Inferior parietal cortex (tissue), 1 donor: Measurements from ENCODE around the gene SRP9.
"Not testable (repeated sequence)": the region's sequence is repeated elsewhere in the genome, so short reads cannot be mapped to it uniquely, and the experiment has no call there.

Experiments
- DNase-seq: peaks from one replicate; pipeline ENCODE4 v3.0.0-alpha.2; 2016; ENCODE audit errors: extremely low spot score

The SRP9 gene

DNA sequence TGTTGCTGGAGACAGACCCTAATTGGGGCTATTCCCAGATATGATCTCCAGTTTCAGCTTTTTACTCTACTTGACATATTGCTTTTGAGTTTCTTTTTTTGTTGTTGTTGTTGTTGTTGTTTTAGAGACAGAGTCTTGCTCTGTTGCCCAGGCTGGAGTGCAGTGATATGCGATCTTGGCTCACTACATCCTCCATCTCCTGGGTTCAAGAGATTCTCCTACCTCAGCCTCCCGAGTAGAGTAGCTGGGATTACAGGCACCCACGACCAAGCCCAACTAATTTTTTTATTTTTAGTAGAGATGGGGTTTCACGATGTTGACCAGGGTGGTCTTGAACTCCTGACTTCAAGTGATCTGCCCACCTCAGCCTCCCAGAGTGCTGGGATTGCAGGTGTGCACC, 1.3 kb upstream of the SRP9 start:
- DNase-seq = no peak

DNA sequence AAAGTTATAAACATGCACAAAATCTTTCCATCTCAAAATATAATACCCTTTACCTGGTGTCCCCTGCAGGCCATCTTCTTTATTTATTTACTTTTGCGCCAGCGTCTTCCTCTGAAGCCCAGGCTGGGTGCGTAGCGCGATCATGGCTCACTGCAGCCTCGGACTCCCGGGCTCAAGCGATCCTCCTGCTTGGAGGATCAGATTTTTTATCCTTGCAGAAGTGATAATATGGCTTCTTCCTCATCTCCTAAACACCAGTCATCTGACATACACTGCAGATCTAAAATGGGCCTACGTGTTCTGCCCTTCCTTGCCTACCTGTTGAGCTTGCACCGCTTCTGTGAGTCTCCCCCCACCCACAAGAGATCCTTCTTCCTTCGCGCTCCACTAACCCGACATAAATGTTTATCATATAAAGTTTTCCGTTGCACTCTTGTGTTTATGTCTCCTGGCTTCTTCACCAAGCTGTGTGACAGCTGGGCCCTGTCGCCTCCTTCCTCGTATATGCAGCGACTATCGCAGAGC, 506 bp upstream of the SRP9 start:
- no peak for DNase-seq

DNA sequence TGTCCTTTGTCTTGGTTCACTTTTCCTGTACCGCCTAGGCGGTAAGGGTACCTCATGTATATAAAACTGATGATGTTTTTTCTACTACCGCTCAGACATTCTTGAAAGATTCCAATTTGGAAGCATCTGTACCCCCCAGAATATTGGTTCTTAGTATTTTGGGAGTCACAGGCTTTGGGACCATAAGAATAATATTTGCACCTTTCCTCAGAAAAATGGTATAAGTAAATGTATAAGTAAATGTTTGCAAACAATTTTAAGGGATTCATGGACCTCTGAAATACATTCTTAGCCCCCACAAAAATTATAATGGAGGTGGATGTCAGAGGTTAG, 677 bp downstream of the SRP9 start:
- DNase-seq = no peak

DNA sequence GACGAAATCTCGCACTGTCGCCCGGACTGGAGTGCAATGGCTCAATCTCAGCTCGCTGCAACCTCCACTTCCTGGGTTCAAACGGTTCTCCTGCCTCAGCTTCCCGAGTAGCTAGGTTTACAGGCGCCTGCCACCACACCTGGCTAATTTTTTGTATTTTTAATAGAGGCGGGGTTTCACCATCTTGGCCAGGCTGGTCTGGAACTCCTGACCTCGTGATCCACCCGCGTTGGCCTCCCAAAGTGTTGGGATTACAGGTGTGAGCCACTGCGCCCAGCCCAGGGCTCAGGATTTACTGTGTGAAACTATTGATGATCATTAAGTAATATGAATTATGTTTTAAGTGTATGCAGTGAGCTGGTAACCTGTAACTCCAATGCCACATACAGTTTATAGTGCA, 1.5 kb downstream of the SRP9 start:
- not testable (repeated sequence) for DNase-seq

DNA sequence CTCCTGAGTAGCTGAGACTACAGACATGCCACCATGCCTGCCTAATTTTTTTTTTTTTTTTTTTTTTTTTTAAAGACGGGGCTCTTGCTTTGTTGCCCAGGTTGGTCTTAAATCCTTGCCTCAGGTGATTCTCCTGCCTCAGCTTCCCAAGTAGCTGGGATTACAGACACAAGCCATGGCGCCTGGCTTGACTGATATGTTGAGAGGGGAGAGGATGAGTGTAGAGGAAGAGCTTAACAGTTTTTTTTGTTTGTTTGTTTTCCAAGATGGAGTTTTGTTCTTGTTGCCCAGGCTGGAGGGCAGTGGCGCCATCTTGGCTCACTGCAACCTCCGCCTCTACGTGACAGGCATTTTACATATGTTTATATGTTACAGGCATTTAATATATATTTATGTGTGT, 2.5 kb downstream of the SRP9 start:
- DNase-seq = no peak

DNA sequence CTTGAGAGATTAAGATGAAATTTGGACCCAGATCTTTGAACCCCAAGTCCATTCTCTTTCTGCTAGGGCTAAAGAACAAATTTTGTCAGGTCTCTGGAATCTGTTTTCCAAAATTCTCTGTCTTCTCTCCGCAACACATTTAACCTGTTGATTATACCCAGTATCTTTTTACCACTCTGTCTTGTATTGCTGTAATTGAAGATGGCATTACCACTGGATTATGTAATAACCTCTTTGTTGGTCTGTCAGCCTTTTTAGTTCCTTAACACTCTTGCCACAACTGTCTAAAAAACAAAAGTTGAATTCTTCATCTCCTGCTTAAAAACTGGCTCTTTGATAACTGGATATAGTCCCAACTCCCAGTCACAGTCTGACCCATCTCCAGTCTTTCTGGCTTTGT, 3.0 kb downstream of the SRP9 start:
- DNase-seq = no peak

DNA sequence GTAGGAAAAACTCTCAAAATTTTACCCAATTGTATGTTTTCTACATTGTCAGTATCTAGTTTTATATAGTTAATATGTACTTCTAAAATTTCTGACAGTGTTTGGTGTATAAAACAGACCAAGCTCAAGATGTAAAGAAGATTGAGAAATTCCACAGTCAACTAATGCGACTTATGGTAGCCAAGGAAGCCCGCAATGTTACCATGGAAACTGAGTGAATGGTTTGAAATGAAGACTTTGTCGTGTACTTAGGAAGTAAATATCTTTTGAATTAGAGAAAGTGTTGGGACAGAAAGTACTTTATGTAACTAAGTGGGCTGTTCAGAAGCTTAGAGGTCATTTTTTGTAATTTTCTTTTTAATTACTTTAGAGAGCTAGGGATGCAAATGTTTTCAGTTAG, 11.5 kb downstream of the SRP9 start:
- not testable (repeated sequence) for DNase-seq

DNA sequence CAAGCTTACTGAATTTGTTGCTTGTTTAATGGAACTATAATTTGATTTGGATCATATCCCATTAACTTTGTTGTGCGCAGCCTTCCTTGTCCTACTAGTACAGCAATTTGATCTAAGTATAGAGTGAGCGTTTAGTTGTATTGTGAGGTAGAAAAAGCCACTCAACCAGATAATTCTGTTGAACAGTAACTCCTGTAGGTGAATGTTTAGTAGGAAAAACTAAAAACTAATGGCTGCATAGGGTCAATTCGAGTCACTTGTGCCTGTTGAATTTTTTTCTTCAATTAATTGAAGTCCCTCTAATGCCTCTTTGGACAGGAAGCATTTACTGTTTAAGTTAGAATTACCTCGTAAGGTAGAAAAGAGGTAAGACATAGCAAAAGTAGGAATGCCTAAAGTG, 17.3 kb downstream of the SRP9 start:
- DNase-seq = no peak

DNA sequence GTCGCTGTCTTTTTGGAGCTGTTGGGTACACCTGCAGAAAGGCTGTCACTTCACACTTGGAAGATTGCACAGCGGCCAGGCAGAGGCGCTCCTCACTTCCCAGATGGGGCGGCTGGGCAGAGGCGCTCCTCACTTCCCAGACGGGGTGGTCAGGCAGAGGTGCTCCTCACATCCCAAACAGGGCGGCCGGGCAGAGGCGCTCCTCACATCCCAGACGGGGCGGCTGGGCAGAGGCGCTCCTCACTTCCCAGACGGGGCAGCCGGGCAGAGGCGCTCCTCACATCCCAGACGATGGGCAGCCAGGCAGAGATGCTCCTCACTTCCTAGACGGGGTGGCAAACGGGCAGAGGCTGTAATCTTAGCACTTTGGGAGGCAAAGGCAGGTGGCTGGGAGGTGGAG, 18.5 kb downstream of the SRP9 start:
- not testable (repeated sequence) for DNase-seq

DNA sequence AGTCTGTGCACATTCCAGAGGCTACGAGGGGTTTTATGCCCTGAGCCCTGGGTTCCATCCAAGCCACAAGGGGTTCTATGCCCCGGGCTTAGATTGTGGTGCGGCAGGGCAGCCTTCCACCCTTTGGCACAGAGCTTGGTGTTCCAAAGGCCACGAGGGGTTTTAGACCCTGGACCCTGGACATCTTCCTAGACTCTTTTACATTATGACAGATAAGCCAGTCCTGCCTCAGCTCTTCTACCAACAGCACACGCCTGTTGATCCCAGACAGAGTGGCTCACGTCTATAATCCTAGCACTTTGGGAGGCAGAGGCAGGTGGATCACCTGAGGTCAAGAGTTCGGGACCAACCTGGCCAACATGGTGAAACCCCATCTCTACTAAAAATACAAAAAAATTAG, 23.5 kb downstream of the SRP9 start:
- not testable (repeated sequence) for DNase-seq

DNA sequence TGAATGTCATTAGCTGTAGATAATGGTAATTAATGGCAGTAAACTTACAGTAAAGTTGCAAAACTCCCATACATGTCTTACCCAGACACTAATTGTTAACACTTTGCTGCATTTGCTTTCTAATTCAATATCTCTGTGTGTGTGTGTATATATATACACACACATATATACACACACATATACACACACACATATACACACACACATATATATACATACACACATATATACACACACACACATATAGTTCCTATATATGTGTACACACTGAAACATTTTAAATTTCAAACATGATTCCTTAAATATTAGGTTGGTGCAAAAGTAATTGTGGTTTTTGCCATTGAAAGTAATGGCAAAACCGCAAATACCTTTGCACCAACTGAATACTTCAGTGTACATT, 28.6 kb downstream of the SRP9 start:
- no peak for DNase-seq

DNA sequence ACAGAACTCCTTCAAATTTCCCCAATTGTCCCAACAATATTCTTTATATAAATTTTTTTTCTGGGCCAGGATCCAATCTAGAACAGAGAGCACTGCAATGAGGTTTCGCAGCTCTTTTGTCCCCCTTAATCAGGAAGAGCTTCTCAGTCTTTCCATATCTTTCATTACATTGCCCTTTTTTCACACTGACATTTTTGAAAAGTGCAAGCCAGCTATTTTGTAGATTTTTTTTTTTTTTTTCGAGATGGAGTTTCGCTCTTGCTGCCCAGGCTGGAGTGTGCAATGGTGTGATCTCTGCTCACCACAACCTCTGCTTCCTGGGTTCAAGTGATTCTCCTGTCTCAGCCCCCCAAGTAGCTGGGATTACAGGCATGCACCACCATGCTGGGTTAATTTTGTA, 29.1 kb downstream of the SRP9 start:
- not testable (repeated sequence) for DNase-seq

DNA sequence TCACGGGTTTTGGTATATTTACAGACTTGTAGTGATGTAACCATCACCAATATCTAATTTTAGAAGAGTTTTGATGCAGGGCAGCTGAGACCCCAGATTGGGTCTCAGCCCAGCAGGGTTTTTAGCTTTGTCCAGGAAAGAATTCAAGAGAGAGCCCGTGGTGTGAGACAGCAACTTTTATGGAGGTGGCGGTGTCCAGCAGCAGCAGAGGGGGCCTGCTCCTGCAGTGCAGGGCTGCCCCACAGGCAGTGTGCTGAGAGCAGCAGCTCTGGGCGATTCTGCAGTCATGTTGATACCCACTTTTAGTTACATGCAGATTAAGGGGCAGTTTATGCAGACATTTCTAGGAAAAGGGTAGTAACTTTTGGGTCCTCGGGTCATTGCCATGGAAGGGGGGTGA, 30.5 kb downstream of the SRP9 start:
- no peak for DNase-seq

DNA sequence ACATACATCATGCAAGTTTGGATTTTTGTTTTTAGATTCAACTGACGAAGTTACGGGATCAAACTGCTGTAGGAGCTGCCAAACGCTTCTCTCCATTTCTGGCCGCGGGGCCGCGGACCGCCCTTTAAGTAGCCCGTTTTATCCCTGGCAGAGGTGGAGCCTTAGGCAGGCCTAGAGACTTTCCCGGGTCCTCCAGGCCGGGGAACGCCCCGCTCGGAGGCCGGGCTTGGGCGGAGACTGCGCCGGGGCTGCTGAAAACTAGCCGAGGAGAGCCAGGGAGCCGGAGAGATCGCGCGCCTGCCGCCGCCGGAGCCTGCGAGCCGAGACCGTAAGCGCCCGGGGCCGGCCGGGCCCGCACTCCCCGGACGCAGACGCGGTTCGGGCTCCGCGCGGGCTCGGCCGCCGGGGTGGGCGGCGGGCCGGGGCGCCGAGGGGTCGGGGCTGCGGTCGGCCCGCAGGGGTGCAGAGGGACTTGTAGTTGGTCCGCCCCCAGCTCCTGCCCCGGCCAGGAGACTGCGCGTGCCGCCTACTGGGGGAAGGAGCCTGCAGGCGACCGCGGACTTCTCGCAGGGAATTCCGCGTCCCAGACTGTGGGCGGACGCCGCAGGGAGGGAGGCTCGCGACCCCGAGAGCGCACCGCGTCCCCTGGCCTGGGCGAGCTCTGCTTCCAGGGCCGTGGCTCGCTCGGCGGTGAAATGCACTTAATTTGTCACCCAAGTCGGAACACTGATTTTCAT, 32.4 kb downstream of the SRP9 start, which contains the start of gene EPHX1:
Gene EPHX1 (plus strand): TSS at position 283 of the 737 bp plus-strand sequence. CDS start 18,606 bp downstream, outside the sequence.
- peak; percentile 82 for DNase-seq

DNA sequence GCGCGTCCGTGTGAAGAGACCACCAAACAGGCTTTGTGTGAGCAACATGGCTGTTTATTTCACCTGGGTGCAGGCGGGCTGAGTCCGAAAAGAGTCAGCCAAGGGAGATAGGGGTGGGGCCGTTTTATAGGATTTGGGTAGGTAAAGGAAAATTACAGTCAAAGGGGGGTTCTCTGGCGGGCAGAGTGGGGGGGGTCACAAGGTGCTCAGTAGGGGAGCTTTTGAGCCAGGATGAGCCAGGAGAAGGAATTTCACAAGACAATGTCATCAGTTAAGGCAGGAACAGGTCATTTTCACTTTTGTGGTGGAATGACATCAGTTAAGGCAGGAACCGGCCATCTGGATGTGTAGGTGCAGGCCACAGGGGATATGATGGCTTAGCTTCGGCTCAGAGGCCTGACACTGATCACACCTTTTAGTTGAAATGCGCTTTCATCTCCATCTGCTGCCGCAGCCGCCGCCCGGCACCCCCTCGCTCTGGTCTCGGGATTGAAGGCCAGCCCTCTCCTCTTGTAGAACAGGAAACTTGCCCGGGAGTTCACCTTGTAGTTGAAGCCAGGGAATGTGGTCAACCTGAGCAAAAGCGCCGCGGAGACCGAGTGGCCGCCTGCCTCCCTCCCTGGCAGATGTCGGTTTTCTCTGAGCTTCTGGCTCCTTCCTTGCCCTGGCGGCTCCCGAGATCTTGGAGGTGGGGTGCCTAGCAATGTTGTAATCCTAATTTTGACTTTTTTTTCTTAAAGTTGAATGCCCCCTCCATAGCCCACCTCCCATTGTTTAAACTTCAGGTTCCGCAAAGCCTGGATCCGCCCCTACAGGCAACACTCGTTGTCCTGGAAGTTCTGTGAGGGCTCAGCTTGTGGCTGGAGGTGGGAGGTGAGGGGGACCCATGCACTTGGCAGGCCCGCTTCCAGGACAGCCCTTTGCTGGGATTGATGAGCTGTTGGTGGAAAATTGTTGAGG, 33.2 kb downstream of the SRP9 start:
- not testable (repeated sequence) for DNase-seq

DNA sequence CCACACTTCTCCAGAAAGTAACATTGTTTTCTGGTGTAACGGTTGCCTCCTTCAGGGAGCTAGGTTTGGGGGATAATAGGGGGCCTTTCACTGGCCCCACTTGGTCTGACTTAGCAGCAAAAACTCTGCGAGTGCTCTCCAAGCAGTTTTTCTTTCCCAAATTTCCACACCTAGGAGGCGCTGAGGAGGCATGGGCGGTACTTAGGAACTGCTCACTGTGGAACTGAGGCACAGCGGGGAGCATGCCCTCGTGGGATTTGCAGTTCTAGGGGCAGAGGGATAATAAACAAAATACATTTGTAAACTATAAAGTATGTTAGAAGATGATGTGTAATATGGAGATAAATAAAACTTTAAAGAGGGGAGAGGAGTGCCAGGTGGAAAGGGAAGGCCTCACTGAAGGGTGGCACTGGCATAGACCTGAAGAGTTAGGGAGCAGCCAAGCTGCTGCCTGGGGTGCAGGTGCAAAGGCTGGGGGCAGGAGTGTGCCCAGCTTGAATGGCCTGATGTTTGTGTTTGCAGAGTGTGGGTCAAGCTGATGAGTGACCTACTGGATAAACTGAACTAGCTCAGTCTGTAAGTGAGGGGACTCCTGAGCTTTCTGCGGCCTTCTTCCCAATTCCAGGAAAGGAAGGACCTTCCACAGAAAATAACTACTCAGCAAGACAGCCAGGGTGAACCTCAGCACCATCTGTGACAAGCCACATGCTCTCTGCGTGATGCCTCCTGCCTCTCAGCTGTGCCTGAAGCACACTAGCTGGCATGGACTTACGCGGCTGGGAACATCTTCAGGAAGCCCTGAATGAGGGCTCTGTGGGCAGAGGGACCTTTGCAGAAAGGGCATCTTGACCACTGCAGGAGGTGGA, 34.2 kb downstream of the SRP9 start:
- DNase-seq = no peak

DNA sequence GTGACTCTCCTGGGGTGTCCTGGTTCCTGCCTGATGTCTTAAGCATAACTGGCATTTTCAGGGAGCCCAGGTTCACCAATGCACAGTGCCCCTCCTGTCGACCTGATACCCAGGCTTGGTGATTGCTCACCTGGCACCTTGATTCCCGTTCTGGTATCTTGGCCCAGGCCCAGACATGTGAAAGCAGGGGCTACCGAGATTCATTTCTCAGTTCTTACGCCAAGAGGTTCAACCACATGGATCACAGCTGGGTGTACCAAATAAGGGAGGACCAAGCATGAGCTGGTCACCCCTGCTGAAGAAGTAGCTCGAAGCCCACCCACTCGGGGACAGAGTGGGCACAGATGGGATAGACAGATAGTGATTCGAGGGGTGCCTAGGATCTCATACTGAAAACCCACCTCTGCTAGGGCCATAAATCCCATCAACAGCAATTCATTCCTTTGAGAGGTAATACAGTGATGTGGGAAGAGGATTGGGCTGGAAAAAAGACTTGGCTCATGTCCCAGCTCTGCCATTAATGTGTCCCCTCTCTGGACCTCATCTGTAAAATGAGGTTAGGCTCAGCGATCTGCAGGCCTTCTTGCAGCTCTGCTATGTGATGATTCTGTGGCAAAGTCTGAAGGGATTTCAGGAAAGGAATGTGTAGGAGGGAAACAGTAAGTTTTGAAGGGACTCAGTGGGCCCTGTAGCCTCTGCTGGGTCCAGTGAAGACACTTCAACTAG, 35.0 kb downstream of the SRP9 start:
- no peak for DNase-seq

DNA sequence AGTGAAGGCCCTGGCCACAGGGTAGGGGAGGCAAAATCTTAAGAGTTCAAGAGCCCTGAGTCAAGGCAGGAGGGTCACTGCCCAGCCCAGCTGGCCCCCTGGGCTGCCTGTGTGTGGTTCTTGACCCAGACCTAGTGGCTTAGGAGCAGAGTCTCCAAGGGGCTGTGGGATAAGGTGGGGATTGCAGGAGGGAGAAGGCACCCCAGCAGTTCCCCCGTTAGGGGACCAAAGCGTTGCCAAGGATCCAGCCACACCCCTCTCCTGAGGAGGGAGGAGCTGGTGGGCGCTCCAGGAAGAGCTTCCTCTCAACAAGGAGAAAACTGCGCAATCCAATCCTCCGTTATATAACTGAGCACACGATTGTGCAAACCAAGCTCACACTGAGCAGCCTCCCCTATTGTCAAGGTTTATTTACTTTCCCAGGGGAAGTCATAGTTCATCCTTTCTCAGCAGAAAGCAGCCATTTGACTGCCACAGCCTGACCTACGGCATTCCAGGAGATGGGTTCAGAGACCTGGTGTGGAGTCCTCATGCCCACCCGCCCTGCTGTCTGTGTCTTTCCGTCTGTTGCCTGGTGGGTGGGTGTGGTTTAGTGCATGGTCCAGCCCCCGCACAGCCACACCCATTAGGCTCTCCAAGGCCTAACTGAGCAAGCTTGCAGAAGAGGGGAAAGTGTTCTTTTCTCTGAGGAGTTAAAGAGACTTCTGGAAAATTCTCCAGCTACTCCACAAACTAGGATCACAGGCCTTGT, 35.8 kb downstream of the SRP9 start:
- no peak for DNase-seq

DNA sequence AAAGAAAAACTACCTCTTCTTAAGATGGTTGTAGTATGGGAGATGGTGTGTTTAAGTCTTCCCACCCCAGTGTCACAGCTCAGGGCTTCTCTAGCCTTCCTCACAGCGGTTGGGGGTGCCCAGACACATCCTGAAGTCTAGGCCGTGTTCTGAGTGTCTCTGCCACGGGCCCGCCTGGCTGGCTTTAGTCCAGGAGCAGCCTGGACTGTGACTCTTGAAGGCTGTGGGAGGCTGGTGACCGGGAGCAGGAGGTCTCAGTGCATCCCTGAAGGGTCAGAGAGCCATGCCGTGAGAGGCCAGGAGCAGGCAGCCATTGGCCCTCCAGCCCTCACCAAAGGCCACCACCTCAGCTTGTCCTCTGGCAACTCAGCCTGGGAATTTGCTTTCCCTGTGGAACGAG, 36.8 kb downstream of the SRP9 start:
- no peak for DNase-seq

DNA sequence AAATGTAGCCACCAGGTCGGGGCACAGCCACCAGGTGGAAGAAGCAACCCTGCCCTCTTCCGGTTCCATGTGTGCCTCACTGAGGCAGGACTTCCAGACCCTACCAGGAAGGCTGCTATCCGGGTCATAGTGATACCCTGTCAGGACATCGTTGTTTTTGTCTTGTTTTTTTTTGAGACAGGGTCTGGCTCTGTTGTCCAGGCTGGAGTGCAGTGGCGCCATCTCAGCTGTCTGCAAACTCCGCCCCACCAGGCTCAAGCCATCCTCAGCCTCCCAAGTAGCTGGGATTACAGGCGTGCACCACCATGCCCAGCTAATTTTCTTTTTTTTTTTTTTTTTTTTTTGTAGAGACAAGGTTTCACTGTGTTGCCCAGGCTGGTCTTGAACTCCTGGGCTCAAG, 37.5 kb downstream of the SRP9 start:
- DNase-seq = not testable (repeated sequence)
